WERI-Rb-1 (cell line): Measurements from ENCODE around the gene TMEM52.

Source experiments
- DNase-seq: peaks from one replicate; pipeline ENCODE4 v3.0.0-alpha.2; 2020
- H3K27ac ChIP-seq: fragments of 250-450 bp; sonication (Bioruptor Pico); 2 replicates; pipeline ENCODE4 v1.5.1; 2020; ENCODE audit warnings: mild to moderate bottlenecking, moderate library complexity
- H3K27me3 ChIP-seq: fragments of 250-450 bp; sonication (Bioruptor Pico); 2 replicates; pipeline ENCODE4 v1.5.1; 2021; ENCODE audit warnings: mild to moderate bottlenecking, low read depth, moderate library complexity; ENCODE audit not compliant: insufficient read depth, severe bottlenecking
- H3K36me3 ChIP-seq: fragments of 250-450 bp; sonication (Bioruptor Pico); 2 replicates; pipeline ENCODE4 v1.5.1; 2020; ENCODE audit warnings: mild to moderate bottlenecking, moderate library complexity
- H3K4me3 ChIP-seq: 2 replicates; pipeline ENCODE4 v1.5.1; 2011; ENCODE audit warnings: low read depth, mild to moderate bottlenecking, control low read depth, low read length
- H3K9me3 ChIP-seq: fragments of 250-450 bp; sonication (Bioruptor Pico); 2 replicates; pipeline ENCODE4 v1.5.1; 2021; ENCODE audit warnings: mild to moderate bottlenecking, moderate library complexity; ENCODE audit not compliant: severe bottlenecking
- CTCF ChIP-seq: IDR thresholded peaks from 2 replicates; pipeline ENCODE4 v1.5.1; 2011; ENCODE audit warnings: low read depth, mild to moderate bottlenecking, control low read depth, inconsistent platforms, low read length

TMEM52 gene

GRCh38 chr1:1908506-1908791, 10.6 kb downstream of the TMEM52 start:
- H3K27me3 ChIP-seq: no peaks in the 10 kb centered on the region
- H3K9me3 ChIP-seq: no peaks in the 10 kb centered on the region
- H3K36me3 ChIP-seq: no peaks in the 10 kb centered on the region
- peak overlapping the region; percentile 81 for H3K27ac ChIP-seq
- no peak for TF ChIP-seq CTCF
- no peak for DNase-seq
- H3K4me3 ChIP-seq: peak overlapping the region; percentile 45

- Histone ChIP-seq H3K27ac (peak overlapping the region; percentile 57), H3K27me3 (no peaks in the 10 kb centered on the region), H3K4me3 (no peak overlapping the region), H3K36me3 (no peaks in the 10 kb centered on the region), H3K9me3 (peaks cover 4% of the 10 kb centered on the region)
- no peak for TF ChIP-seq CTCF
- peak; percentile 10 for DNase-seq
These were observed 11.9 kb downstream of the TMEM52 start for GRCh38 chr1:1907098-1907736.

GRCh38 chr1:1906185-1907097, 12.6 kb downstream of the TMEM52 start:
- Histone ChIP-seq H3K4me3 (no peak overlapping the region), H3K27me3 (no peaks in the 10 kb centered on the region), H3K27ac (no peak overlapping the region; the same call in 1 of the 2 replicates), H3K36me3 (no peaks in the 10 kb centered on the region), H3K9me3 (peaks cover 4% of the 10 kb centered on the region)
- peak; percentile 97 for TF ChIP-seq CTCF
- DNase-seq: peak; percentile 88

GRCh38 chr1:1903224-1903623, 15.9 kb downstream of the TMEM52 start:
- no peak overlapping the region for H3K27ac ChIP-seq
- H3K36me3 ChIP-seq: no peaks in the 10 kb centered on the region
- H3K4me3 ChIP-seq: no peak overlapping the region
- no peak for DNase-seq
- no peaks in the 10 kb centered on the region for H3K27me3 ChIP-seq
- H3K9me3 ChIP-seq: peaks cover 4% of the 10 kb centered on the region
- TF ChIP-seq CTCF: no peak

GRCh38 chr1:1901641-1902294, 17.3 kb downstream of the TMEM52 start:
- Histone ChIP-seq H3K4me3 (no peak overlapping the region), H3K36me3 (no peaks in the 10 kb centered on the region), H3K27ac (no peak overlapping the region), H3K9me3 (peaks cover 4% of the 10 kb centered on the region), H3K27me3 (no peaks in the 10 kb centered on the region)
- TF ChIP-seq CTCF: no peak
- DNase-seq: peak; percentile 7
